Measurements from ENCODE around the gene QTRT2. TPM values are rescaled to one million over a fixed set of nuclear protein-coding genes. Genes with fewer than 3 reads are reported as not detected.

The QTRT2 gene
- total RNA-seq, 1 experiment from 2014 or later = 23.6 TPM

GRCh38 chr3:114119776-114120175 is 63.2 kb downstream of the QTRT2 start:
- DNase-seq (ENCODE audit: extremely low read depth, low read depth) = no peak

GRCh38 chr3:114120211-114120610 is 63.7 kb downstream of the QTRT2 start:
- no peak for DNase-seq (ENCODE audit: extremely low read depth, low read depth)

GRCh38 chr3:114122027-114122709 is 65.6 kb downstream of the QTRT2 start:
- no peak for DNase-seq (ENCODE audit: extremely low read depth, low read depth)

- no peak for DNase-seq (ENCODE audit: extremely low read depth, low read depth)
Measured at GRCh38 chr3:114126461-114126860, 69.9 kb downstream of the QTRT2 start.

GRCh38 chr3:114127517-114127916 is 71.0 kb downstream of the QTRT2 start:
- no peak for DNase-seq (ENCODE audit: extremely low read depth, low read depth)

- no peak for DNase-seq (ENCODE audit: extremely low read depth, low read depth)
Measured at GRCh38 chr3:114128231-114128630, 71.7 kb downstream of the QTRT2 start.

GRCh38 chr3:114128826-114129225 is 72.3 kb downstream of the QTRT2 start:
- no peak for DNase-seq (ENCODE audit: extremely low read depth, low read depth)

- no peak for DNase-seq (ENCODE audit: extremely low read depth, low read depth)
Measured at GRCh38 chr3:114132500-114132899, 76.0 kb downstream of the QTRT2 start.

GRCh38 chr3:114133947-114134346 is 77.4 kb downstream of the QTRT2 start:
- DNase-seq (ENCODE audit: extremely low read depth, low read depth) = no peak

Other genes with a start within 250 kb of the QTRT2 start
- 0.14 and 0.22 TPM in 2 replicates for gene GRAMD1C, start 217.9 kb upstream of the QTRT2 start, total RNA-seq (2014; rRNA removed; shearing (Covaris generic))
- gene ZDHHC23, start 108.7 kb upstream of the QTRT2 start, total RNA-seq (2014; rRNA removed; shearing (Covaris generic)) = 1.4 TPM in 2 replicates
- 1.7 and 2.2 TPM in 2 replicates for gene CCDC191, start 211 bp upstream of the QTRT2 start, total RNA-seq (2014; rRNA removed; shearing (Covaris generic))
- gene DRD3, start 122.3 kb downstream of the QTRT2 start, total RNA-seq (2014; rRNA removed; shearing (Covaris generic)) = not detected in 2 replicates
- gene ZNF80, start 180.8 kb downstream of the QTRT2 start, total RNA-seq (2014; rRNA removed; shearing (Covaris generic)) = not detected in 2 replicates
- gene TIGIT, start 237.3 kb downstream of the QTRT2 start, total RNA-seq (2014; rRNA removed; shearing (Covaris generic)) = not detected in 2 replicates

Measured in NCI-H460 (cell line).